HepG2 (cell line): ENCODE results near the gene VAPB.

ENCODE experiments used
- ATF3 ChIP-seq: sonication (generic); formaldehyde crosslinking; IDR thresholded peaks from 2 replicates; pipeline ENCODE4 v1.4.0; 2020; ENCODE audit warnings: missing genetic modification reagents
- FOSL2 ChIP-seq: sonication (generic); formaldehyde crosslinking; IDR thresholded peaks from 2 replicates; pipeline ENCODE4 v1.4.0; 2020; ENCODE audit warnings: missing genetic modification reagents
- NR1H2 ChIP-seq: sonication (generic); formaldehyde crosslinking; IDR thresholded peaks from 2 replicates; pipeline ENCODE4 v1.8.1; 2022; ENCODE audit warnings: low read depth, missing genetic modification reagents, borderline replicate concordance
- SIN3A ChIP-seq: IDR thresholded peaks from 2 replicates; pipeline ENCODE4 v1.6.1; 2011; ENCODE audit warnings: low read depth, mild to moderate bottlenecking, control low read depth, low read length, borderline replicate concordance
- ZBTB40 ChIP-seq, 2 experiments: fragments of 450-650 bp in 1 of 2; sonication (generic) in 1 of 2; formaldehyde crosslinking in 1 of 2; IDR thresholded peaks; 2 replicates each; pipeline versions ENCODE4 v1.6.1 to v1.8.0; 2016 to 2022; ENCODE audit warnings: antibody characterized with exemption in 1 of 2, mild to moderate bottlenecking in 1 of 2, missing genetic modification reagents in 1 of 2
- ZSCAN30 ChIP-seq: sonication (generic); formaldehyde crosslinking; IDR thresholded peaks from 2 replicates; pipeline ENCODE4 v1.5.0; 2020; ENCODE audit warnings: mild to moderate bottlenecking, missing genetic modification reagents
- TF ChIP-seq, protein P1 (sequence below): sonication (generic); formaldehyde crosslinking; IDR thresholded peaks from 2 replicates; pipeline ENCODE4 v1.5.0; 2020; ENCODE audit warnings: mild to moderate bottlenecking, missing genetic modification reagents, moderate library complexity

- TF ChIP-seq ZSCAN30 (CRISPR knock-in tag): no peak
- TF ChIP-seq ZBTB40 (IDR thresholded peaks at IDR 0.05): no peak
- TF ChIP-seq ZBTB40 (CRISPR knock-in tag; IDR thresholded peaks at IDR 0.05): no peak
- no peak for TF ChIP-seq SIN3A
- TF ChIP-seq NR1H2 (CRISPR knock-in tag): no peak
- TF ChIP-seq FOSL2 (CRISPR knock-in tag): no peak
- TF ChIP-seq, protein P1, sequence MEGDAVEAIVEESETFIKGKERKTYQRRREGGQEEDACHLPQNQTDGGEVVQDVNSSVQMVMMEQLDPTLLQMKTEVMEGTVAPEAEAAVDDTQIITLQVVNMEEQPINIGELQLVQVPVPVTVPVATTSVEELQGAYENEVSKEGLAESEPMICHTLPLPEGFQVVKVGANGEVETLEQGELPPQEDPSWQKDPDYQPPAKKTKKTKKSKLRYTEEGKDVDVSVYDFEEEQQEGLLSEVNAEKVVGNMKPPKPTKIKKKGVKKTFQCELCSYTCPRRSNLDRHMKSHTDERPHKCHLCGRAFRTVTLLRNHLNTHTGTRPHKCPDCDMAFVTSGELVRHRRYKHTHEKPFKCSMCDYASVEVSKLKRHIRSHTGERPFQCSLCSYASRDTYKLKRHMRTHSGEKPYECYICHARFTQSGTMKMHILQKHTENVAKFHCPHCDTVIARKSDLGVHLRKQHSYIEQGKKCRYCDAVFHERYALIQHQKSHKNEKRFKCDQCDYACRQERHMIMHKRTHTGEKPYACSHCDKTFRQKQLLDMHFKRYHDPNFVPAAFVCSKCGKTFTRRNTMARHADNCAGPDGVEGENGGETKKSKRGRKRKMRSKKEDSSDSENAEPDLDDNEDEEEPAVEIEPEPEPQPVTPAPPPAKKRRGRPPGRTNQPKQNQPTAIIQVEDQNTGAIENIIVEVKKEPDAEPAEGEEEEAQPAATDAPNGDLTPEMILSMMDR: no peak
- TF ChIP-seq ATF3 (CRISPR knock-in tag): no peak
Measured at GRCh38 chr20:58362206-58362516, 26.9 kb upstream of the VAPB start.
